HG03432 (cell line): ENCODE measurements around the gene PHETA1.
"Not testable (repeated sequence)": the region's sequence is repeated elsewhere in the genome, so short reads cannot be mapped to it uniquely, and the experiment has no call there.

Experiments
- ATAC-seq: cut with Tn5 transposase; IDR thresholded peaks from one replicate; pipeline ENCODE4 v1.9.1; 2021; ENCODE audit warnings: mild to moderate bottlenecking, moderate library complexity; ENCODE audit not compliant: unreplicated experiment

The PHETA1 gene

GRCh38 chr12:111373231-111373630 is 4.3 kb upstream of the PHETA1 start:
- not testable (repeated sequence) for ATAC-seq

- no peak for ATAC-seq
Measured at GRCh38 chr12:111369496-111370220, 763 bp upstream of the PHETA1 start.

GRCh38 chr12:111368291-111368787 is 556 bp downstream of the PHETA1 start:
- no peak for ATAC-seq

- ATAC-seq = no peak
Measured at GRCh38 chr12:111367661-111368221, 1.2 kb downstream of the PHETA1 start.

GRCh38 chr12:111366583-111366982 is 2.3 kb downstream of the PHETA1 start:
- no peak for ATAC-seq

GRCh38 chr12:111366075-111366474 is 2.8 kb downstream of the PHETA1 start:
- no peak for ATAC-seq

- no peak for ATAC-seq
Measured at GRCh38 chr12:111363578-111363977, 5.3 kb downstream of the PHETA1 start.

GRCh38 chr12:111362687-111363475 is 6.0 kb downstream of the PHETA1 start:
- ATAC-seq = no peak

- ATAC-seq = no peak
Measured at GRCh38 chr12:111361717-111362576, 6.9 kb downstream of the PHETA1 start.

- no peak for ATAC-seq
Measured at GRCh38 chr12:111361073-111361716, 7.7 kb downstream of the PHETA1 start.

GRCh38 chr12:111360325-111360930 is 8.5 kb downstream of the PHETA1 start:
- no peak for ATAC-seq

GRCh38 chr12:111359914-111360276 is 9.0 kb downstream of the PHETA1 start:
- no peak for ATAC-seq

- ATAC-seq = no peak
Measured at GRCh38 chr12:111359231-111359913, 9.5 kb downstream of the PHETA1 start.

- ATAC-seq = no peak
Measured at GRCh38 chr12:111355201-111355925, 13.5 kb downstream of the PHETA1 start.

- no peak for ATAC-seq
Measured at GRCh38 chr12:111354511-111354910, 14.4 kb downstream of the PHETA1 start.

- no peak for ATAC-seq
Measured at GRCh38 chr12:111353603-111354295, 15.1 kb downstream of the PHETA1 start.

GRCh38 chr12:111353026-111353425 is 15.9 kb downstream of the PHETA1 start:
- ATAC-seq = no peak
